ENCODE data around the gene PTPRR.

PTPRR gene

DNA sequence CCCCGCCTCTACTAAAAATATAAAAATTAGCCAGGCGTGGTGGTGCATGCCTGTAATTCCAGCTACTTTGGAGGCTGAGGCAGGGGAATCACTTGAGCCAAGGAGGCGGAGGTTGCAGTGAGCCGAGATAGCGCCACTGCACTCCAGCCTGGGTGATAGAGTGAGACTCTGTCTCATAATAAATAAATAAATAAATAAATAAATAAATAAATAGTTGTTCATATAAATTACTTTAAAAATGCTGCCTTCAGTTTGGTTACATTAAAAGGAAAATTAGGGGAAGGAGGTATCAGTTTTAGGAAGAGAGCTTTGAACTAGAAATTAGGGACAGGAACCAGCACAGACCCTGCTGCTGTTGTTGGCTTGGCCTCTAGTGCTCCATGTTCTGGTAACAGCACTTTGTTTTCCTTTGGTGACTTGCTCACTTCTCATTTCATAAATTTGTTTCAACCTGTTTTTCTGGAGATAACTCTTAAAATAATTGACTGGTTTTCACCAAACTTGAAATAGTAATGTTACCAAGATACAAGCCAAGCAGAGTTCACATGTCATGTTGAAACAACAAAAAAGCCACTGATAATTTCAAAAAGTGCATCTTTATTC is 260.4 kb downstream of the PTPRR start:
- no peak overlapping the region for H3K4me2 ChIP-seq (ENCODE audit: low read depth, low read length, poor library complexity, severe bottlenecking)

DNA sequence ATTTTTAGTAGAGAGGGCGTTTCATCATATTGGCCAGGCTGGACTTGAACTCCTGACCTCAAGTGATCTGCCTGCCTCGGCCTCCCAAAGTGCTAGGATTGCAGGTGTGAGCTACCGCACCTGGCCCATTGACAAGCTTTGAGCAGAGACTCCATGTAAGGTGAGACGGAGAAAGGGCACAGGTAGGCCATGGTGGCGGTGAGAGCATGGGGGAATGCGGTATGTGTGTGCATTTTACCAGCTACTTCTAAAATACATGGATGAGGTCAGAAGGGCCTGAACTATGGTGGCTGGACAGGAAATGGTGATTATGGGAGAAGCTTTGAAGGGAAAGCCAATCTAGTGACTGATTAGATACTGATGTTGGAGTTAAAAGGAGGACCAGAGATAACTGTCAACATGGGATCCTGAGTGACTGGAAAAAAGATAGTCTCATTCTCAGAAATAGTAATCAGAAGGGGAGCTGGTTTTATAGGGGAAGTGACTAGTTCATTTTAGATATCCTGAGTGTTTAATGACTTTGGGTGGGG is 261.4 kb downstream of the PTPRR start:
- Histone ChIP-seq H3K79me2 (ENCODE audit: insufficient read depth, low read length) (no peaks in the 10 kb centered on the region), H4K20me1 (ENCODE audit: low read depth, low read length) (no peaks in the 10 kb centered on the region), H3K4me2 (ENCODE audit: low read depth, low read length, poor library complexity, severe bottlenecking) (no peak overlapping the region), H3K36me3 (ENCODE audit: low read length) (no peaks in the 10 kb centered on the region), H3K9me3 (ENCODE audit: insufficient read depth, low read length) (no peaks in the 10 kb centered on the region), H3K9me2 (replicated peaks; ENCODE audit: insufficient read depth, low read length) (no peaks in the 10 kb centered on the region), H3F3A (ENCODE audit: insufficient read depth) (no peaks in the 10 kb centered on the region), H2AFZ (ENCODE audit: low read depth, low read length, severe bottlenecking) (no peak overlapping the region), H3K9ac (ENCODE audit: low read length) (no peak overlapping the region), H3K27ac (ENCODE audit: low read depth, low read length) (no peak overlapping the region), H3K4me3 (ENCODE audit: insufficient read depth, low read length, poor library complexity, severe bottlenecking) (no peak overlapping the region), H3K27me3 (ENCODE audit: low read length) (no peaks in the 10 kb centered on the region)
- TF ChIP-seq EZH2phosphoT487 (conservative IDR thresholded peaks at IDR 0.05; ENCODE audit: low read length) = no peak

More for the DNA sequence above, 260.4 kb downstream of the PTPRR start:
- Histone ChIP-seq H3K27me3 (ENCODE audit: low read length) (no peaks in the 10 kb centered on the region), H3K9ac (ENCODE audit: low read length) (no peak overlapping the region), H3K4me3 (ENCODE audit: insufficient read depth, low read length, poor library complexity, severe bottlenecking) (no peak overlapping the region), H3K27ac (ENCODE audit: low read depth, low read length) (no peak overlapping the region), H3K9me3 (ENCODE audit: insufficient read depth, low read length) (no peaks in the 10 kb centered on the region), H3F3A (ENCODE audit: insufficient read depth) (no peaks in the 10 kb centered on the region), H3K79me2 (ENCODE audit: insufficient read depth, low read length) (no peaks in the 10 kb centered on the region), H3K9me2 (replicated peaks; ENCODE audit: insufficient read depth, low read length) (no peaks in the 10 kb centered on the region), H2AFZ (ENCODE audit: low read depth, low read length, severe bottlenecking) (no peak overlapping the region), H3K36me3 (ENCODE audit: low read length) (no peaks in the 10 kb centered on the region), H4K20me1 (ENCODE audit: low read depth, low read length) (no peaks in the 10 kb centered on the region)
- TF ChIP-seq, protein P1, sequence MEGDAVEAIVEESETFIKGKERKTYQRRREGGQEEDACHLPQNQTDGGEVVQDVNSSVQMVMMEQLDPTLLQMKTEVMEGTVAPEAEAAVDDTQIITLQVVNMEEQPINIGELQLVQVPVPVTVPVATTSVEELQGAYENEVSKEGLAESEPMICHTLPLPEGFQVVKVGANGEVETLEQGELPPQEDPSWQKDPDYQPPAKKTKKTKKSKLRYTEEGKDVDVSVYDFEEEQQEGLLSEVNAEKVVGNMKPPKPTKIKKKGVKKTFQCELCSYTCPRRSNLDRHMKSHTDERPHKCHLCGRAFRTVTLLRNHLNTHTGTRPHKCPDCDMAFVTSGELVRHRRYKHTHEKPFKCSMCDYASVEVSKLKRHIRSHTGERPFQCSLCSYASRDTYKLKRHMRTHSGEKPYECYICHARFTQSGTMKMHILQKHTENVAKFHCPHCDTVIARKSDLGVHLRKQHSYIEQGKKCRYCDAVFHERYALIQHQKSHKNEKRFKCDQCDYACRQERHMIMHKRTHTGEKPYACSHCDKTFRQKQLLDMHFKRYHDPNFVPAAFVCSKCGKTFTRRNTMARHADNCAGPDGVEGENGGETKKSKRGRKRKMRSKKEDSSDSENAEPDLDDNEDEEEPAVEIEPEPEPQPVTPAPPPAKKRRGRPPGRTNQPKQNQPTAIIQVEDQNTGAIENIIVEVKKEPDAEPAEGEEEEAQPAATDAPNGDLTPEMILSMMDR (IDR thresholded peaks at IDR 0.05; ENCODE audit: insufficient read depth, low read length, poor library complexity, severe bottlenecking) = no peak
- no peak for TF ChIP-seq EZH2phosphoT487 (conservative IDR thresholded peaks at IDR 0.05; ENCODE audit: low read length)

DNA sequence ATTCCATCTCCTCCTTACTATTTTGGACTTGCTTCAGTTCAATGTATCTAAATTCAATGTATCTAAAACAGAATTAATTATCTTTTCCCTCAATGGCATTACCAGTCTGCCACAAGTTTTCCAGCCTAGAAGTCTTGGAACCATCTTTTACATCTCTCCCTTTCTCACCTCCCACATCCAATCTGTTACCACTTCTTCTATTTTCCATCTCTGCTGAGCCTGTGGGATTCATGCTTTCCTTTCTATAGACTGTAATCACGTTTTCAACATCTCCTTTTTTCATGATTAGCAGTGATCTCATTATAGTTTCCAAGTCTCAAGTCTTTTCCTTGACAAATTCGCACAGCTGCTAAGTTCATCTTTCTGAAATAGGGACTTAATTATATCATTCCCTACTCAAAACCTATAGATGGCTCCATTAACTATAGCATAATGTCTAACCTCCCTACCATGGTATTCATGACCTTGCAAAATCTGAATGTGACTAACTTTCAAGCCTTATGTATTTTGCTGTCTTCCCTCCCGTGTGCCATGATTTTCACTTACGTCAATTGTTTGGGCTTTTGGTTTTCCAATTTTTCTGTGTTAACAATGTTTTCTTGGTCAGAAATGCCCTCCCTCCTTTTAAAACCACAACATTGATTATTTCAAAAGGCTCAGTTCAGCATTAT is 262.8 kb downstream of the PTPRR start:
- Histone ChIP-seq H3K4me2 (ENCODE audit: low read depth, low read length, poor library complexity, severe bottlenecking) (no peak overlapping the region), H3K9me2 (replicated peaks; ENCODE audit: insufficient read depth, low read length) (no peaks in the 10 kb centered on the region), H3K27me3 (ENCODE audit: low read length) (no peaks in the 10 kb centered on the region), H2AFZ (ENCODE audit: low read depth, low read length, severe bottlenecking) (no peak overlapping the region), H3K79me2 (ENCODE audit: insufficient read depth, low read length) (no peaks in the 10 kb centered on the region), H3K9me3 (ENCODE audit: insufficient read depth, low read length) (no peaks in the 10 kb centered on the region), H3K27ac (ENCODE audit: low read depth, low read length) (no peak overlapping the region), H3K36me3 (ENCODE audit: low read length) (no peaks in the 10 kb centered on the region), H4K20me1 (ENCODE audit: low read depth, low read length) (no peaks in the 10 kb centered on the region), H3F3A (ENCODE audit: insufficient read depth) (no peaks in the 10 kb centered on the region), H3K4me3 (ENCODE audit: insufficient read depth, low read length, poor library complexity, severe bottlenecking) (no peak overlapping the region), H3K9ac (ENCODE audit: low read length) (no peak overlapping the region)
- TF ChIP-seq EZH2phosphoT487 (conservative IDR thresholded peaks at IDR 0.05; ENCODE audit: low read length) = no peak
- TF ChIP-seq, protein P1 (IDR thresholded peaks at IDR 0.05; ENCODE audit: insufficient read depth, low read length, poor library complexity, severe bottlenecking) = no peak

DNA sequence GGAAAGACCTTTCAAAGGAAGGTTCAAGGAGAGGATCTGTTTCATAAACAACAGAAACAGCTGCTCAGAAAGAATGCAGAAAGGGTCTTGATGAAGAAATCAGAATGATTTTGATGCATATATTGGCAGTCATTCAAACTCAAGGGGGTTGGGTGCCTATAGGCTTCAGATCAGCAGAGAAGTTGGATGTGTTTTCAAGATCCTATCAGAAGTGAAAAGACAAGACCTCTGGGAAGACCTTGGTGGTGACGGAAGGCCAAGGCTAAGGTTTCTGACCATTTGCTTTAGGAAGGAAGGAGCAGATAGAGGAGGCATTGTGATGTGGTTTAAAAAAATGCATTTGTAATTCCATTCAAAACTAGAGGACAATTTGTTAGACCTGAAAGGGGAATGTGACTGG is 268.1 kb downstream of the PTPRR start:
- Histone ChIP-seq H3K9me2 (replicated peaks; ENCODE audit: insufficient read depth, low read length) (no peaks in the 10 kb centered on the region), H3K27ac (ENCODE audit: low read depth, low read length) (no peak overlapping the region), H2AFZ (ENCODE audit: low read depth, low read length, severe bottlenecking) (no peak overlapping the region), H3F3A (ENCODE audit: insufficient read depth) (no peaks in the 10 kb centered on the region), H3K79me2 (ENCODE audit: insufficient read depth, low read length) (no peaks in the 10 kb centered on the region), H3K4me3 (ENCODE audit: insufficient read depth, low read length, poor library complexity, severe bottlenecking) (no peak overlapping the region), H3K9me3 (ENCODE audit: insufficient read depth, low read length) (no peaks in the 10 kb centered on the region), H4K20me1 (ENCODE audit: low read depth, low read length) (no peaks in the 10 kb centered on the region), H3K4me2 (ENCODE audit: low read depth, low read length, poor library complexity, severe bottlenecking) (no peak overlapping the region), H3K36me3 (ENCODE audit: low read length) (no peaks in the 10 kb centered on the region), H3K27me3 (ENCODE audit: low read length) (no peaks in the 10 kb centered on the region), H3K9ac (ENCODE audit: low read length) (no peak overlapping the region)
- TF ChIP-seq EZH2phosphoT487 (conservative IDR thresholded peaks at IDR 0.05; ENCODE audit: low read length) = no peak
- TF ChIP-seq, protein P1 (IDR thresholded peaks at IDR 0.05; ENCODE audit: insufficient read depth, low read length, poor library complexity, severe bottlenecking) = no peak

Measured in SU-DHL-6 (cell line).